Inflammatory macrophage treated with lipopolysaccharide for 4 hours (primary cell): Measurements from ENCODE around the gene FXYD3.

Experiments used
- DNase-seq: peaks from one replicate; pipeline ENCODE4 v3.0.0-alpha.2; 2020

FXYD3 gene

GRCh38 chr19:35115177-35115951 is at the start of gene FXYD3:
TSS of gene FXYD3 (plus strand) at chr19:35115823. CDS start at chr19:35119377, 3,554 bp downstream.
- no peak for DNase-seq

GRCh38 chr19:35066121-35066520 is 49.5 kb upstream of the FXYD3 start:
- DNase-seq, result no peak

- peak; percentile 82 for DNase-seq
These were observed 48.7 kb upstream of the FXYD3 start for GRCh38 chr19:35066691-35067563.

GRCh38 chr19:35068941-35069634 is 46.5 kb upstream of the FXYD3 start:
- no peak for DNase-seq

- DNase-seq, result no peak
These were observed 45.9 kb upstream of the FXYD3 start for GRCh38 chr19:35069696-35070095.

- no peak for DNase-seq
These were observed 45.2 kb upstream of the FXYD3 start for GRCh38 chr19:35070471-35070870.

GRCh38 chr19:35073516-35073915 is 42.1 kb upstream of the FXYD3 start:
- no peak for DNase-seq

GRCh38 chr19:35073941-35074340 is 41.7 kb upstream of the FXYD3 start:
- DNase-seq, result no peak

GRCh38 chr19:35074426-35075201 is 41.0 kb upstream of the FXYD3 start:
- DNase-seq, result no peak

GRCh38 chr19:35075202-35076025 is 40.2 kb upstream of the FXYD3 start:
- DNase-seq, result no peak

- DNase-seq, result no peak
These were observed 39.6 kb upstream of the FXYD3 start for GRCh38 chr19:35076026-35076370.

- no peak for DNase-seq
These were observed 39.0 kb upstream of the FXYD3 start for GRCh38 chr19:35076657-35077056.

- no peak for DNase-seq
These were observed 38.0 kb upstream of the FXYD3 start for GRCh38 chr19:35077411-35078223.

GRCh38 chr19:35079826-35080225 is 35.8 kb upstream of the FXYD3 start:
- DNase-seq, result no peak

GRCh38 chr19:35080613-35081170 is 34.9 kb upstream of the FXYD3 start:
- no peak for DNase-seq

- DNase-seq, result no peak
These were observed 34.4 kb upstream of the FXYD3 start for GRCh38 chr19:35081201-35081600.

GRCh38 chr19:35083691-35084508 is 31.7 kb upstream of the FXYD3 start:
- DNase-seq, result no peak

- no peak for DNase-seq
These were observed 31.2 kb upstream of the FXYD3 start for GRCh38 chr19:35084509-35084762.

GRCh38 chr19:35085947-35086346 is 29.7 kb upstream of the FXYD3 start:
- DNase-seq, result no peak

GRCh38 chr19:35086455-35086854 is 29.2 kb upstream of the FXYD3 start:
- DNase-seq, result no peak
